GM12801 (cell line): ENCODE data around the gene EDN2.

ENCODE experiments used
- CTCF ChIP-seq: IDR thresholded peaks from one replicate; pipeline ENCODE4 v1.5.1; 2011; ENCODE audit warnings: control low read depth; ENCODE audit not compliant: insufficient read length; ENCODE audit errors: extremely low read depth

Gene EDN2

DNA sequence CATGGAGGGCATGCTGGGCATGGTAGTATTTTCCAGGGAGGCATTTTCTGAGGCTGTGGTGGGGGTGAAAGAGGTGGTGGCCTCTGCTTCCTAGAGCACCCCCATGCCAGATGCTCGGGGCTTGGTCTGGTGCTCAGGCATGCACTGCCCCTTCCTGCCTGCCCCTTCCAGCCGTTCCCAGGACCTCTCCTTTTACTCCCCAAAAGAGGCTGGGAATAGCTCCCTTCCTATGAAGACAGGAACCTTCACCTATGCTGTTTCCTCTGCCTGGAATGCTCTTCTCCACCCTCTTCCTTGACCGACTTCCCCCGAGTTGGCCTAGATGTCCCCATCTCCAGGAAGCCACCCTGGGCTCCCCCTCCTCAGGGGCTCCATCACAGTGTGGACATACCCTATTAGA, 9.1 kb downstream of the EDN2 start:
- no peak for TF ChIP-seq CTCF

- TF ChIP-seq CTCF: no peak
Observed at GRCh38 chr1:41474490-41475271, 9.8 kb downstream of the EDN2 start.

DNA sequence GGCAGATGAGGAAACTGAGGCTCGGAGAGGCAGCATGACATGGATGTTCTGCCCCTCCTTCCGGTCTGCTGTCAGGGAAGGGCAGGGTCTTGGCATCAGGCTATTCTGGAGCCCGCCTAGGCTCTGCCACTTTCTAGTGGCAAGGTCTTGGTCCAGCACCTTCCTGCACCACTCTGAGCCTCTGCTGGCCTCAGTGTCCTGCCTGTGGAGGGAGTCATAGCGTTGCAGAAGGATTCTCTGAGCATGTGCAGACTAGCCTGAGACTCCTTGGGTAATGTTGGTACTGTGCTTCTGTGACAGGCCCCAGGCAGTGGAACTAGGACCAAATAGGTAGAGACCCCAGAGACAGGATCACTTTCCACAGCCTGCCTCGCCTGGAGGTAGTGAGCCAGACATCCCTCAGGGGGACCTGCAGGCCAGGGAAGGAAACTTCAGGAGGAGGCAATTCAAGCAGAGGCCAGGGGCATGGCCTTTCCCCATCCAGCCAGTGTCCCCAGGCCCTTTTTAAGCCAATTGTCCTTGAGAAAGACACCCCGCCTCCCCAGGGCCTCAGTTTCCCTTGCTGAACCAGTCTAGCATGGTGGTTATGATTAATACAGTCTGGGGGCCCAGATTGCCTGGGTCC, 10.6 kb downstream of the EDN2 start:
- no peak for TF ChIP-seq CTCF

DNA sequence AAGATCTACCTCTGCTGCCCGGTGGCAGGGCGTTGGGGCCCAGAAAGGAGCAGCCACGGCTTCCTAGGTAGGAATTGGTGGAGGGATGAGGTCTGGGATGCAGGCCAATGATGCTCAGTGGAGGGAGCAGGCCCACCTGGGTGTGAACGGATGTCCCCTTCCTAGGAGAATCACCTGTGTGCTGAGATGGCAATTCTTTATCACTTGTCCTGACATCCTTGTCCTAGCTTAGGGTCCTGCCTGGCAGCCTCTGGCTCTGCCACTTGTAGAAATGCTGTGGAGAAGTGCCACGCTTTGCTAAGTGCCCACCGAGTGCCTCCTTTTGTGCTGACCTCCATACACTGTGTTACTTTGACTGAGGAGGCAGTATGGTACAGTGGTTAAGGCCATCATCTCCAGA, 12.8 kb downstream of the EDN2 start:
- TF ChIP-seq CTCF: no peak

- TF ChIP-seq CTCF: no peak
Observed at GRCh38 chr1:41469706-41470105, 14.8 kb downstream of the EDN2 start.

GRCh38 chr1:41468122-41468762, 16.2 kb downstream of the EDN2 start:
- no peak for TF ChIP-seq CTCF

GRCh38 chr1:41467673-41468072, 16.8 kb downstream of the EDN2 start:
- TF ChIP-seq CTCF: no peak
